ENCODE measurements around the gene CCDC28B.
A peak's percentile ranks its signal among the peaks of the same experiment; 100 is the strongest.

Gene CCDC28B

DNA sequence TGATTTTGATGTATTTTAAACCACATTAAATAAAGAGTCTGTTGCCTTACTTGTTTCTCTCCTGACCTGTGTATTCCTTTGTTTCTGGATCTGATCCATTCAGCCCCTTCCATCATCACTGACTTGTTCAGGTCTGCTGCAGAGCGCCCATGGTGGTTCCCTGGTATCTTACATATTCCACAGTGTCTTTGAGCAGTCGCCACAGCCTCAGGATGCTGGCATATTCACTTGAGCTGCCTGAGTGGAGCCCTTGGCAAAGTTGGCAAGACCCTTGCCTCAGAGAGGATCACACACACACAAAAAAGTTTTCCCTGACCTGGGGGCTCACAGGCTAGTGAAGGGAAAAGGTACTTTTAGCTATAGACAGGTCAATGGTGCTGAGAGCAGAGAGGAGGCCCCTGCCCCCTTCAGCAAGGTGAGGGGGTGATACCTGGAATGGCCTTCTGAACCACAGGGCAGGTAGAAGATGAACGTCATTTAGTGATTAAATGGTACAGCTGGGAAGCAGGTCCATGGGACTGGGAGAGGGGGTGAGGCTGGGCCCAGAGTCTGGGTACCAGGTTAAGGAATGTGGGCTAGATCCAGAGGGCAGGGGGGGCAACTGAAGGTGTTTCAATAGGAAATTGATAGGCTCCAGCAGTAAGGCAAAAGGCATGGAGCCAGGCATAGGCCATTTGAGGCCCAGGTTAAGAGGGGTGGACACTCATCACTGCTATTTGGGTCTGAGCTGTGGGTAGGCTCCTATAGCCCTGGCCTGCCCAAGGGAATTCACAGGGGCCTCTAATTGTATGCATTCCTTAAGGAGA, 2.0 kb upstream of the CCDC28B start:
- H3K36me3 ChIP-seq (replicated peaks), result peaks cover 48% of the 10 kb centered on the region
- in situ Hi-C loops (cut with MboI; ENCODE audit: low sequenced_read_pairs), result no loop called here
- DNase-seq (ENCODE audit: low spot score in 2 of 2), result no peak
- no peak overlapping the region for H3K4me3 ChIP-seq
- H3K4me1 ChIP-seq, result peaks cover 14% of the 10 kb centered on the region
- H3K9me3 ChIP-seq, result no peaks in the 10 kb centered on the region
- H3K27me3 ChIP-seq (ENCODE audit: low read depth), result no peaks in the 10 kb centered on the region

GRCh38 chr1:32199043-32199716, 1.2 kb upstream of the CCDC28B start:
- Histone ChIP-seq H3K36me3 (replicated peaks) (peaks cover 40% of the 10 kb centered on the region), H3K4me1 (peaks cover 14% of the 10 kb centered on the region), H3K27me3 (ENCODE audit: low read depth) (no peaks in the 10 kb centered on the region), H3K9me3 (no peaks in the 10 kb centered on the region), H3K4me3 (no peak overlapping the region)
- in situ Hi-C loops (cut with MboI; ENCODE audit: low sequenced_read_pairs), result no loop called here
- no peak for DNase-seq (ENCODE audit: low spot score in 2 of 2)

DNA sequence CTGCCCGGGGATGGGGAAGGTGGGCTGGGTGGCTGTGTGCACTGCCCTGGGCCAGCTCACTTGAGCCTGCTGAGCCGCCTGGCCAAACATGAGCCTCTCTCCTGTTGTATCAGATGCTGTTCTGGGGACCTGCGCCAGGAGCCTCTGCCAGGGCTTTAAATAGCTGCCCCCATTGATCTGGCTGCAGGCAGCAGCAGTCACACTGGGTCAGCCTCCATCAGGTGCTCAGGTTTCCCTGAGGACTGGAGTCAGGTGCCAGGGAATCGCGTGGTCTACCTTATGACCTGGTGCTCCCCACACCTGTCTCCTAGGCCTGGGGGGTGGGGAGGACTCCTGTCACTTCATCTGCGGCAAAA, 700 bp upstream of the CCDC28B start:
- Histone ChIP-seq H3K36me3 (replicated peaks) (peaks cover 35% of the 10 kb centered on the region), H3K9me3 (no peaks in the 10 kb centered on the region), H3K4me1 (peaks cover 14% of the 10 kb centered on the region), H3K27me3 (ENCODE audit: low read depth) (no peaks in the 10 kb centered on the region), H3K4me3 (no peak overlapping the region)
- in situ Hi-C loops (cut with MboI; ENCODE audit: low sequenced_read_pairs), result no loop called here
- DNase-seq (ENCODE audit: low spot score in 2 of 2), result no peak

GRCh38 chr1:32201011-32201855, 838 bp downstream of the CCDC28B start:
- in situ Hi-C loops (cut with MboI; ENCODE audit: low sequenced_read_pairs), result no loop called here
- no peaks in the 10 kb centered on the region for H3K9me3 ChIP-seq
- H3K4me3 ChIP-seq, result peak overlapping the region; percentile 60
- peaks cover 22% of the 10 kb centered on the region for H3K36me3 ChIP-seq (replicated peaks)
- peaks cover 14% of the 10 kb centered on the region for H3K4me1 ChIP-seq
- no peaks in the 10 kb centered on the region for H3K27me3 ChIP-seq (ENCODE audit: low read depth)
- DNase-seq (ENCODE audit: low spot score in 2 of 2), result peak; percentile 53 to 82

GRCh38 chr1:32204943-32205361, 4.6 kb downstream of the CCDC28B start:
- in situ Hi-C loops (cut with MboI; ENCODE audit: low sequenced_read_pairs), result no loop called here
- Histone ChIP-seq H3K27me3 (ENCODE audit: low read depth) (no peaks in the 10 kb centered on the region), H3K4me3 (peak overlapping the region; percentile 61), H3K36me3 (replicated peaks) (peaks cover 15% of the 10 kb centered on the region), H3K4me1 (peaks cover 11% of the 10 kb centered on the region), H3K9me3 (no peaks in the 10 kb centered on the region)
- no peak for DNase-seq (ENCODE audit: low spot score in 2 of 2)

DNA sequence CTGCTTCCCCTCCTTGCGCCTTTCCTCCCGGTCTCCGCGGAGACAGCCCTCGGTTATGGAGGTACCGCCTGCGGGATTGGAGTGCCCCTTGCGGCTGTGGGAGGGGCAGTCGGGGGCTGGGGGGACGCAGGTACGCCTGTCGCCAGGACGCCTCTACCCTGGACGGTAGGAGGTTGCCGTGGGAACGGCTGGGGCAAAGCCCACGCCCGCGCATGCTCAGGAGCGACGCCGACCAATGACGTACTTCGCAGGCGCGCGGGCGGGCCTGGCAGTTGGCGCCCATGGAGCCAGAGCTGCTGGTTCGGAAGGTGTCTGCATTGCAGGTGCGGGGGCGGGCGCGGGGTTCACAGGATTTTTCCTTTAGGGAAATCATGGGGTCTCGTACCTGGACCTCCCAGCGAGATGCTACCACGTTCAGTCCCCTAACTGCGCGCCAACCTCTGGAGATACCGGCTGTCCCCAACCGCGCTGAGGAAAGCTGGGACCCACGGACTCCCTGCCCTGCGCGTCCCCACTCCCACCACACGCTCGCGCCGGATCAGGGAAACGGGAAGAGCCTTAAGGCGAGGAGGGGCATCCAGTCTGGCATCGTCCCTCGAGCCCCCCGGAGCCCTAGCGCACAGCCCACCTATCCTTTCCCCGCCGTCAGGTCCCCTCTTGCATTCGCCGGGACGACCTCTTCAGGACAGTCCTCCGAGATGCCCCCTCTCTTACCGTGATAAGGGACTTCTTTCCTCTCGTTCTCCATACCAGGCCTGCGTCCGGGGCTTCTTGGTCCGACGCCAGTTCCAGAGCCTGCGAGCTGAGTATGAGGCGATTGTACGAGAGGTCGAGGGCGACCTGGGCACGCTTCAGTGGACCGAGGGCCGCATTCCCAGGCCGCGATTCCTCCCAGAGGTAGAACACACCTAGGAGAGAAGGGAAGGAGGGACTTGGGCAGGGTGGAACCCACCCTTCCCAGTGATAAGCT, 5.3 kb downstream of the CCDC28B start, which contains the start of gene IQCC:
IQCC (plus strand) TSS at position 271 of the 970 bp plus-strand sequence; CDS start at position 282, 11 bp downstream.
- DNase-seq (ENCODE audit: low spot score in 2 of 2), result peak; percentile 73 to 92
- Histone ChIP-seq H3K4me1 (peaks cover 7% of the 10 kb centered on the region), H3K36me3 (replicated peaks) (peaks cover 15% of the 10 kb centered on the region), H3K9me3 (no peaks in the 10 kb centered on the region), H3K27me3 (ENCODE audit: low read depth) (no peaks in the 10 kb centered on the region), H3K4me3 (peak within 1 kb of the TSS; percentile 61)
- in situ Hi-C loops (cut with MboI; ENCODE audit: low sequenced_read_pairs), result no loop called here

GRCh38 chr1:32208469-32208868, 8.1 kb downstream of the CCDC28B start:
- in situ Hi-C loops (cut with MboI; ENCODE audit: low sequenced_read_pairs), result no loop called here
- Histone ChIP-seq H3K36me3 (replicated peaks) (peaks cover 15% of the 10 kb centered on the region), H3K4me3 (no peak overlapping the region), H3K9me3 (no peaks in the 10 kb centered on the region), H3K27me3 (ENCODE audit: low read depth) (no peaks in the 10 kb centered on the region), H3K4me1 (no peaks in the 10 kb centered on the region; the same call in 1 of the 2 replicates)
- DNase-seq (ENCODE audit: low spot score in 2 of 2), result no peak

DNA sequence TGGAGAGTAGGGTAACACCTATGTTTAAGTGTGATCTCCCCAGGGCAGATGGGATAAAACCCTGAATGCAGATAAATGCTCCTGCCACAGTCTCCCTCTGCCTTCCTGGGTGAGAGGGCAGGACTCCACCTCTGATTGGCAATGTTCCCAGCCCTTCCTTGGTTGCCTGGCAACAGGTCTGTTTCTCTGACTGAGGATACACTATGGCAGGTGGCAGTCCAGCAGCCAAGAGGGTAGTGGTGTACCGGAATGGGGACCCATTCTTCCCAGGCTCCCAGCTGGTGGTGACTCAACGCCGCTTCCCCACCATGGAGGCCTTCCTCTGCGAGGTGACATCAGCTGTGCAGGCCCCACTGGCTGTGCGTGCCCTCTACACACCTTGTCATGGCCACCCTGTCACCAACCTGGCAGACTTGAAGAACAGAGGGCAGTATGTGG, 8.5 kb downstream of the CCDC28B start, which contains the start of gene DCDC2B:
DCDC2B (plus strand) TSS at position 199 of the 438 bp plus-strand sequence; CDS start at position 204, 5 bp downstream.
- peak in 1 of 2 experiments; percentile 73 for DNase-seq (ENCODE audit: low spot score in 2 of 2)
- H3K4me3 ChIP-seq, result no peak within 1 kb of the TSS
- H3K9me3 ChIP-seq, result no peaks in the 10 kb centered on the region
- in situ Hi-C loops (cut with MboI; ENCODE audit: low sequenced_read_pairs), result no loop called here
- no peaks in the 10 kb centered on the region; the same call in 1 of the 2 replicates for H3K4me1 ChIP-seq
- H3K27me3 ChIP-seq (ENCODE audit: low read depth), result no peaks in the 10 kb centered on the region
- peaks cover 15% of the 10 kb centered on the region for H3K36me3 ChIP-seq (replicated peaks)

DNA sequence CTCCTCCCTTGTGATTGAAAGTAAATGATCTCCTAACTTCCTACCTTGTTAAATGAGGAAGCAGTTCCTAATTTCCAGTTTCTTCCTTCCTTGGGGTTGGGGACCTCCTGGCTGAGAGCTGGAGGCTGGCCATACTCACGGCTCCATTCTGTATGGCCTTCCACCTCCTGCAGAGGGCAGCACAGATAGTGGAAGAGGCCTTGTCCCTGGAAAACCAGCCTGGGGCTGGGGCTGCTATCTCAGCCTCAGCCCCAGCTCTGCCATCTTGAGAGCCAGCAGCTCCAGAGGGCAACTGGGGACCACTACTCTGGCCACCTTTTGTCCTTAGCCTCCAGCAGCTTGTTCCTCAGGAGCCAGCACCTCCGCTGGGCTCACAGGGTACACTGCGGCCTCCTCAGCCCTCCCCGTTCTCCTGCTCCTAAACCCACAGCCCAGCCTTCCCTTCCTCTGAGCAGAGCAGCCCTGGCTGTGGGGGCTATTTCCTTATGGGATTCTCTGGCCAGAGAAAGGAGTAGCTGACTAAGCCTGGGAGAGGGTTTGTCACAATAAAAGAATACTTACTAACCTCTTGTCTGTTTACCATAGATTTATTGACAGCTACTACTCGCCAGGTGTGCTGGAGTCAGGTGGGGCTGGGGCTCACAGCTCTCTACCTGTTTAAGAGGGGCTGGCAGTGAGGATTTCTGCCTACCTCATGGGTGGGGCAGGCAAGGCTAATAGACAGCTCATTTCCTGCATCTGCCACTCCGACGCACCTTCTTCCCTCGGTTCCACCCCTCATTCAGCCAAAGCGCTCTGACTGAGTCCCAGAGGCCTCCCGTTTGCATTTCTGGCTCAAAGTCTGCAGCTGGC, 15.5 kb downstream of the CCDC28B start:
- Histone ChIP-seq H3K4me3 (no peak overlapping the region), H3K9me3 (no peaks in the 10 kb centered on the region), H3K4me1 (no peaks in the 10 kb centered on the region), H3K27me3 (ENCODE audit: low read depth) (no peaks in the 10 kb centered on the region), H3K36me3 (replicated peaks) (peaks cover 25% of the 10 kb centered on the region)
- DNase-seq (ENCODE audit: low spot score in 2 of 2), result peak; percentile 44 to 75
- in situ Hi-C loops (cut with MboI; ENCODE audit: low sequenced_read_pairs), result no loop called here

DNA sequence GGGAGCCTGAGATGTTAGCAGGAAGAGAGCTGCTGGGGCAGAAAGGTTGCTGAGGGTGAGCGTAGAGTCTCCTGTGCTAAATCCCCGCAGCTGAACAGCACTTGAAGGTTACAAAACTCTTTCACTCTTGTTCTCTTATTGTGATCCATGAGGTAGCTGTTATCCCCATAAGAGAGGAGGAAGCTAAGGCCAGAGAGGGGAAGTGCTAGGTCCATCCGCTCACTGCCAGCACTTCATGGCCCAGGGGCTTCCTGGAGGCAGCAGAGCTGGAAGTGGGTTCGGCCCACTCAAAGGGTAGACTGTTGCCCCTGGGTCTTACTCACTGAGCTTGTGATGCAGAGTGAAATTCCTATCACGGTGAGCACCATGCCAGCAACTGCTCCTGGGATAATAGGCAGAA, 16.2 kb downstream of the CCDC28B start:
- DNase-seq (ENCODE audit: low spot score in 2 of 2), result no peak
- peaks cover 3% of the 10 kb centered on the region; the same call in 1 of the 2 replicates for H3K4me1 ChIP-seq
- in situ Hi-C loops (cut with MboI; ENCODE audit: low sequenced_read_pairs), result no loop called here
- no peaks in the 10 kb centered on the region for H3K27me3 ChIP-seq (ENCODE audit: low read depth)
- H3K36me3 ChIP-seq (replicated peaks), result peaks cover 25% of the 10 kb centered on the region
- no peaks in the 10 kb centered on the region for H3K9me3 ChIP-seq
- no peak overlapping the region for H3K4me3 ChIP-seq

GRCh38 chr1:32219022-32219421, 18.6 kb downstream of the CCDC28B start:
- Histone ChIP-seq H3K36me3 (replicated peaks) (peaks cover 32% of the 10 kb centered on the region), H3K9me3 (no peaks in the 10 kb centered on the region), H3K4me1 (peaks cover 3% of the 10 kb centered on the region), H3K4me3 (no peak overlapping the region), H3K27me3 (ENCODE audit: low read depth) (no peaks in the 10 kb centered on the region)
- no peak for DNase-seq (ENCODE audit: low spot score in 2 of 2)
- in situ Hi-C loops (cut with MboI; ENCODE audit: low sequenced_read_pairs), result no loop called here
